GM21528 (cell line): ENCODE measurements around the gene TNIP1.
A peak's percentile ranks its signal among the peaks of the same experiment; 100 is the strongest.

Source experiments
- ATAC-seq: cut with Tn5 transposase; IDR thresholded peaks from one replicate; pipeline ENCODE4 v1.9.1; 2021; ENCODE audit warnings: mild to moderate bottlenecking, moderate library complexity; ENCODE audit not compliant: unreplicated experiment, low FRiP score

The TNIP1 gene

GRCh38 chr5:151067632-151068432 lies 13.0 kb downstream of the TNIP1 start:
- no peak for ATAC-seq

- no peak for ATAC-seq
Measured at GRCh38 chr5:151066920-151067319, 13.9 kb downstream of the TNIP1 start.

- ATAC-seq, result no peak
Measured at GRCh38 chr5:151065609-151066008, 15.2 kb downstream of the TNIP1 start.

GRCh38 chr5:151064916-151065499 lies 15.8 kb downstream of the TNIP1 start:
- ATAC-seq, result no peak

GRCh38 chr5:151063142-151063989 lies 17.5 kb downstream of the TNIP1 start:
- no peak for ATAC-seq

- no peak for ATAC-seq
Measured at GRCh38 chr5:151062405-151063141, 18.3 kb downstream of the TNIP1 start.

- ATAC-seq, result no peak
Measured at GRCh38 chr5:151060742-151061141, 20.1 kb downstream of the TNIP1 start.

- no peak for ATAC-seq
Measured at GRCh38 chr5:151058891-151059489, 21.8 kb downstream of the TNIP1 start.

- ATAC-seq, result no peak
Measured at GRCh38 chr5:151058301-151058700, 22.5 kb downstream of the TNIP1 start.

GRCh38 chr5:151056379-151057325 lies 24.2 kb downstream of the TNIP1 start:
- no peak for ATAC-seq

GRCh38 chr5:151055336-151055735 lies 25.5 kb downstream of the TNIP1 start:
- no peak for ATAC-seq

GRCh38 chr5:151054709-151055108 lies 26.1 kb downstream of the TNIP1 start:
- ATAC-seq, result no peak

- no peak for ATAC-seq
Measured at GRCh38 chr5:151053796-151054462, 26.9 kb downstream of the TNIP1 start.

GRCh38 chr5:151052836-151053235 lies 28.0 kb downstream of the TNIP1 start:
- no peak for ATAC-seq

- peak; percentile 24 for ATAC-seq
Measured at GRCh38 chr5:151051931-151052608, 28.8 kb downstream of the TNIP1 start.

GRCh38 chr5:151051066-151051930 lies 29.5 kb downstream of the TNIP1 start:
- ATAC-seq, result peak; percentile 60

GRCh38 chr5:151048526-151048925 lies 32.3 kb downstream of the TNIP1 start:
- ATAC-seq, result no peak
